HG03025 (cell line): Measurements from ENCODE around the gene ARHGEF17.

Experiments
- ATAC-seq: cut with Tn5 transposase; IDR thresholded peaks from one replicate; pipeline ENCODE4 v1.9.1; 2021; ENCODE audit warnings: mild to moderate bottlenecking, moderate library complexity; ENCODE audit not compliant: unreplicated experiment, low FRiP score

Gene ARHGEF17

GRCh38 chr11:73389916-73390315 is 81.8 kb downstream of the ARHGEF17 start:
- no peak for ATAC-seq

- no peak for ATAC-seq
Observed at GRCh38 chr11:73390601-73391565, 82.8 kb downstream of the ARHGEF17 start.

- ATAC-seq = no peak
Observed at GRCh38 chr11:73391665-73392064, 83.6 kb downstream of the ARHGEF17 start.

- no peak for ATAC-seq
Observed at GRCh38 chr11:73392108-73393010, 84.3 kb downstream of the ARHGEF17 start.

GRCh38 chr11:73393011-73393380 is 84.9 kb downstream of the ARHGEF17 start:
- no peak for ATAC-seq

- ATAC-seq = no peak
Observed at GRCh38 chr11:73393479-73394415, 85.7 kb downstream of the ARHGEF17 start.

- ATAC-seq = no peak
Observed at GRCh38 chr11:73394416-73395296, 86.6 kb downstream of the ARHGEF17 start.

GRCh38 chr11:73395297-73396208 is 87.5 kb downstream of the ARHGEF17 start:
- no peak for ATAC-seq

- ATAC-seq = no peak
Observed at GRCh38 chr11:73396251-73396930, 88.3 kb downstream of the ARHGEF17 start.

GRCh38 chr11:73396985-73397384 is 88.9 kb downstream of the ARHGEF17 start:
- ATAC-seq = no peak

GRCh38 chr11:73397468-73398131 is 89.5 kb downstream of the ARHGEF17 start:
- ATAC-seq = no peak

GRCh38 chr11:73398132-73398526 is 90.1 kb downstream of the ARHGEF17 start:
- no peak for ATAC-seq

GRCh38 chr11:73398721-73399120 is 90.6 kb downstream of the ARHGEF17 start:
- ATAC-seq = no peak

- no peak for ATAC-seq
Observed at GRCh38 chr11:73399159-73399590, 91.1 kb downstream of the ARHGEF17 start.

GRCh38 chr11:73399636-73400035 is 91.6 kb downstream of the ARHGEF17 start:
- no peak for ATAC-seq

GRCh38 chr11:73400293-73400692 is 92.2 kb downstream of the ARHGEF17 start:
- no peak for ATAC-seq
